A673 (cell line): Measurements from ENCODE around the gene CDK5RAP2. TPM values are rescaled to one million over a fixed set of nuclear protein-coding genes. Genes with fewer than 3 reads are reported as not detected.

Experiments used
- BruUV-seq: library from RNA; stranded (reverse); fragments of 400-500 nt; replicated peaks from 2 replicates; lab custom pipeline; 2021; lab: Mats Ljungman, UMichigan
- CTCF ChIA-PET: fragments of 300-600 bp; sonication (Branson Sonifier 250); formaldehyde crosslinking; loops from one replicate; lab custom pipeline; 2022; ENCODE audit warnings: antibody characterized with exemption; lab: Charles Lee
- POLR2A ChIA-PET: fragments of 300-600 bp; sonication (Branson Sonifier 250); formaldehyde crosslinking; loops from one replicate; lab custom pipeline; 2022; ENCODE audit warnings: antibody characterized with exemption; ENCODE audit not compliant: low non-redundant PET; lab: Charles Lee
- DNase-seq: peaks from one replicate; pipeline ENCODE4 v3.0.0-alpha.2; 2015; ENCODE audit warnings: low spot score
- H3K27ac ChIP-seq: fragments of 200-600 bp; sonication (generic); 2 replicates; pipeline ENCODE4 v1.5.1; 2016; ENCODE audit warnings: mixed run types, low read depth, mild to moderate bottlenecking, mixed read lengths, antibody characterized with exemption, low read length; ENCODE audit not compliant: poor library complexity, severe bottlenecking
- H3K27me3 ChIP-seq: fragments of 200-600 bp; sonication (generic); replicated peaks from 2 replicates; pipeline ENCODE4 v1.6.1; 2017; ENCODE audit warnings: mixed run types, low read depth, mild to moderate bottlenecking, mixed read lengths, antibody characterized with exemption, low read length; ENCODE audit not compliant: insufficient read depth, poor library complexity
- H3K36me3 ChIP-seq: fragments of 200-600 bp; sonication (generic); 2 replicates; pipeline ENCODE4 v1.6.1; 2016; ENCODE audit warnings: mixed run types, mild to moderate bottlenecking, mixed read lengths, antibody characterized with exemption, low read length; ENCODE audit not compliant: insufficient read depth, poor library complexity, severe bottlenecking
- H3K4me1 ChIP-seq: fragments of 200-600 bp; sonication (generic); 2 replicates; pipeline ENCODE4 v1.6.1; 2017; ENCODE audit warnings: mixed run types, mild to moderate bottlenecking, mixed read lengths, antibody characterized with exemption, low read length; ENCODE audit not compliant: insufficient read depth, poor library complexity, severe bottlenecking
- H3K4me3 ChIP-seq: fragments of 200-600 bp; sonication (generic); 2 replicates; pipeline ENCODE4 v1.5.1; 2016; ENCODE audit warnings: low read depth, mixed run types, mild to moderate bottlenecking, mixed read lengths, low read length; ENCODE audit not compliant: poor library complexity, severe bottlenecking
- H3K9me3 ChIP-seq: fragments of 200-600 bp; sonication (generic); 2 replicates; pipeline ENCODE4 v1.6.1; 2016; ENCODE audit warnings: mixed run types, low read depth, mild to moderate bottlenecking, mixed read lengths, antibody characterized with exemption, low read length; ENCODE audit not compliant: poor library complexity, severe bottlenecking
- CTCF ChIP-seq: fragments of 300-800, 200-600 bp; sonication (generic); conservative IDR thresholded peaks from 2 replicates; pipeline ENCODE4 v1.5.1; 2017; ENCODE audit warnings: low read depth, mild to moderate bottlenecking, antibody characterized with exemption, low read length, moderate library complexity, mixed read lengths
- EZH2 ChIP-seq: fragments of 200-600 bp; sonication (generic); IDR thresholded peaks from 2 replicates; pipeline ENCODE4 v1.6.1; 2017; ENCODE audit warnings: borderline replicate concordance, low read depth, mild to moderate bottlenecking, mixed read lengths, antibody characterized with exemption, low read length; ENCODE audit not compliant: poor library complexity, severe bottlenecking
- intact Hi-C: fragments of 100-400 bp; cut with micrococcal nuclease; formaldehyde crosslinking; loops from one replicate; pipeline ENCODE4 v1.10.0; 2022; ENCODE audit not compliant: unreplicated experiment
- total RNA-seq: library from RNA; stranded (reverse); gene quantifications from 2 replicates; pipeline ENCODE4 v1.2.3, GENCODE V29; 2021

Gene CDK5RAP2
- total RNA-seq, 1 experiment from 2014 or later = 94.5 TPM

DNA sequence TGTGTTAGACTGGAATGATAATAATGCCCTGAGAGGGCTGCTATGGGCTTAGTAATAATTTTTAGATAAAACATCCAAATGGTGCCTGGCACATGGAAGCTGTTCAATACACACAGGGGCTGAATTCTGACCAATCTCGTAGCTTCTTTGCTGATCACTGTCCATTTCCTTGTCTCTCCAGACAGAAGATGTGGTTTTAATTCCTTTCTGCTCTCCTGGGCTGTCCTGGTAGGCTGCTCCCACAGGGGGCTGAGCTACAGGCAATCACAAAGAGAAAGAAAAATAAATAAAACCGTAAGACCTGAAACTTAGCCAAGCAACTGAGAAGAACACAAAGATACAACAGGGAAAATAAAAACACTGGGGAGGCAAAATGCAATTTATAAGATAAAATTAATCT is 136.5 kb downstream of the CDK5RAP2 start:
- ChIA-PET CTCF (no interaction called here), POLR2A (interaction anchor here (0.7 kb wide), 1 partner anchor 941 kb away, joined by 3 read pairs; no protein-coding TSS in a partner anchor)
- no peaks in the 10 kb centered on the region for H3K9me3 ChIP-seq
- intact Hi-C loops = no loop called here
- DNase-seq = no peak
- peaks cover 54% of the 10 kb centered on the region for H3K36me3 ChIP-seq
- H3K27me3 ChIP-seq = no peaks in the 10 kb centered on the region
- no peak overlapping the region for H3K4me3 ChIP-seq
- no peak for TF ChIP-seq EZH2
- no peak for TF ChIP-seq CTCF
- no peaks in the 10 kb centered on the region for H3K4me1 ChIP-seq
- no peak overlapping the region for H3K27ac ChIP-seq
- BruUV-seq = no TSS peak

- H3K27me3 ChIP-seq = no peaks in the 10 kb centered on the region
- BruUV-seq = no TSS peak
- H3K9me3 ChIP-seq = no peaks in the 10 kb centered on the region
- POLR2A ChIA-PET = no interaction called here
- peaks cover 58% of the 10 kb centered on the region for H3K36me3 ChIP-seq
- no peak for TF ChIP-seq EZH2
- TF ChIP-seq CTCF = no peak
- DNase-seq = no peak
- CTCF ChIA-PET = no interaction called here
- intact Hi-C loops = no loop called here
- H3K27ac ChIP-seq = no peak overlapping the region
- no peaks in the 10 kb centered on the region for H3K4me1 ChIP-seq
- H3K4me3 ChIP-seq = no peak overlapping the region
These were observed 137.5 kb downstream of the CDK5RAP2 start for GRCh38 chr9:120442308-120442995.

DNA sequence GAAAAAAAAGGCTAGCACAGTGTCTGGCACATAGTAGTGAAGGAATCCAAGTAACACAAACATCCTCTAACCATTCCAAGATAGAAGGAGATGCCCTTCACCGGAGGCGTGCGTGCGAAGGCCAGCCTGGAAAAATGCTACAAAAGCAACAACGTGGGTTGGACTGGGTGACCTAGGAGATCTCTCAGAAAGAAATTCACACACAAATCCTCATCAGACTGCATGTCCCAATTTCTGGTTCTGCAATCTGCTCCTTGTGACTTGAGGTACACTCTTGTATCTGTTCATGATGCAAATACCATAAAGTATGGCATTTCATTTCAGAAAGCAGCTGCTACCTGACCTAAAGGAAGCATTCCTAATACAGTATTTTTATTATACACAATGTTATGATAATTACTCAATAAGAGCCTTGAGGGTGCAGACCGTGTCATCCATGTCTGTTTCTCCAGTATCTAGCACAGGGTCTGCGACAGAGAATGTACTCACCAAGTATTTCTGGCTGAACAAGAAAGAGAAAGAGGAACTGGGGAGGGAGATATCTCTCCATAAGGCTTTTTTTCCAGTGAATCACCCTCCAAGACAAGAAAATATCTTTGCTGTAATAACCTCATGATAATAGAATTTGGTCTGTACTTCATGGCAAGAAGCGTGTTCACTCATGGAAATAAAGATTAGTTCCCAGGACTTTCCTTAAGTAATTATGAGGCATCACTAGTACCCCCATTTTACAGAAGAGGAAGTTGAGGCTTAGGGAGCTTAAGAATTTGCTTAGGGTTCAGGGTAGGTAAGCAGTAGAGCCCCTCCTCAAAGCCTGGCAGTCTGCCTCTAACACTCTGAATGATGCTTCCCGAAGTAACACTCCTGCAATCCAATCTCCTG is 138.3 kb downstream of the CDK5RAP2 start:
- no peak overlapping the region for H3K27ac ChIP-seq
- DNase-seq = no peak
- ChIA-PET POLR2A (no interaction called here), CTCF (no interaction called here)
- TF ChIP-seq EZH2 (no peak), CTCF (no peak)
- no TSS peak for BruUV-seq
- no peaks in the 10 kb centered on the region for H3K9me3 ChIP-seq
- H3K4me3 ChIP-seq = no peak overlapping the region
- H3K4me1 ChIP-seq = no peaks in the 10 kb centered on the region
- H3K36me3 ChIP-seq = peaks cover 57% of the 10 kb centered on the region
- no peaks in the 10 kb centered on the region for H3K27me3 ChIP-seq
- intact Hi-C loops = no loop called here
